HG03159 (cell line): ENCODE data around the gene TARS3.
A peak's percentile ranks its signal among the peaks of the same experiment; 100 is the strongest.
"Not testable (repeated sequence)": the region's sequence is repeated elsewhere in the genome, so short reads cannot be mapped to it uniquely, and the experiment has no call there.

Experiments used
- ATAC-seq: cut with Tn5 transposase; IDR thresholded peaks from one replicate; pipeline ENCODE4 v1.9.1; 2021; ENCODE audit warnings: mild to moderate bottlenecking, moderate library complexity; ENCODE audit not compliant: unreplicated experiment

The TARS3 gene

DNA sequence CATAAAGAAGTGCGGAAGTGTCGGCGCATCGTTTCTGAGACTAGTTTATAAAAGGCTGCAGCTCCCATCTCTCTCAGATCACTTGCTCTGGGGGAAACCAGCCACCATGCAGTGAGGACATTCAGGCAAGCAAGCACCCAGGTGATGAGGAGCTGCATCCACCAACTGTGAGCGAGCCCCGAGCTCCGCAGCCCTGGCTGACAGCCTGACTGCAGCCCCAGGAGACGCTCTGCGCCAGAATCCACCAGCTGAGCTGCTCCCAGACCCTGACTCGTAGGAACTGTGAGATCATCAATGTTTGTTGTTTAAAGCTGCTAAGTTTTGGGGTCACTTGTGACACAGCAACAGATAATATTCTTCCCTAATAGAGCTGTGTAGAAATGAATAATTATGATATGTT, 67.1 kb downstream of the TARS3 start:
- no peak for ATAC-seq

DNA sequence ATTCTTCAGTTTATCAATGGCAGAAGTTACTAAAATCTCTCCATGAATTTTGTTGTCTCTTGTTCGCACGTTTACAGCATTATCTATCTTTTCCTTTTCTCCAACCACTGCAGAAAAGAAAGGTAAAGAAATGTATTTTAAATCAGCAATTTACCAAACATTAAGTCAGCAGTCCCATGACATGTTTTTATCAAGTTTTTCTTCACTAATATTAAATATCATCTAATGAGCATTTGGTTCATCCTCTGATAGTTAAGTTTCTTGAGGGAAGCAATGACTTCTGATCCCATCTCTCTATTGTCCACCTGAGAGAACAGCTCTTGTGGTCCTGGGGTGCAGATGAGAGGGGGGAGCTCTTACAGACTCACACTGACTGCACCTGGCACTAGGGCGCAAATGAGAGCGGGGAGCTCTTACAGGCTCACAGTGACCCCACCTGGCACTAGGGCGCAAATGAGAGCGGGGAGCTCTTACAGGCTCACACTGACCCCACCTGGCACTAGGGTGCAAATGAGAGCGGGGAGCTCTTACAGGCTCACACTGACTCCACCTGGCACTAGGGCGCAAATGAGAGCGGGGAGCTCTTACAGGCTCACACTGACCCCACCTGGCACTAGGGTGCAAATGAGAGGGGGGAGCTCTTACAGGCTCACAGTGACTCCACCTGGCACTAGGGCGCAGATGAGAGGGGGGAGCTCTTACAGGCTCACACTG, 69.5 kb downstream of the TARS3 start:
- ATAC-seq = not testable (repeated sequence)

DNA sequence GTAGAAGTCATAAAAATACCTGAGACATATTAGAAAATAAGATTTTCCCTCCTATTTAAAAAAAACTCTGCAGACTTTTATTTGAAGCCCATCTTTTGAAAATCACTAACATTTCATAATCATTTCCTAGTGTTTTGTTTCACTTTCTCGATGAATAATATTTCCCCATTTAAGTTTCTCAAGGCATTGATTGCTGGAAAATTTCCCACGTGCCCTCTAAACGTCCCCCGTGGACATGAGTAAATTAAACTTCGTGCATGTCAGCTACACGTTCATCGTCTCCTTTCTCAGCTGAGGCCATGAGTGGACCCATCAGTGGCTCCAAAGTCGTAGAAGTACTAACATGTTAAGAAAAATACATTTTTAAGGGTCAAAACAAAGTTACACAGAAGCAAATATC, 70.1 kb downstream of the TARS3 start:
- no peak for ATAC-seq

DNA sequence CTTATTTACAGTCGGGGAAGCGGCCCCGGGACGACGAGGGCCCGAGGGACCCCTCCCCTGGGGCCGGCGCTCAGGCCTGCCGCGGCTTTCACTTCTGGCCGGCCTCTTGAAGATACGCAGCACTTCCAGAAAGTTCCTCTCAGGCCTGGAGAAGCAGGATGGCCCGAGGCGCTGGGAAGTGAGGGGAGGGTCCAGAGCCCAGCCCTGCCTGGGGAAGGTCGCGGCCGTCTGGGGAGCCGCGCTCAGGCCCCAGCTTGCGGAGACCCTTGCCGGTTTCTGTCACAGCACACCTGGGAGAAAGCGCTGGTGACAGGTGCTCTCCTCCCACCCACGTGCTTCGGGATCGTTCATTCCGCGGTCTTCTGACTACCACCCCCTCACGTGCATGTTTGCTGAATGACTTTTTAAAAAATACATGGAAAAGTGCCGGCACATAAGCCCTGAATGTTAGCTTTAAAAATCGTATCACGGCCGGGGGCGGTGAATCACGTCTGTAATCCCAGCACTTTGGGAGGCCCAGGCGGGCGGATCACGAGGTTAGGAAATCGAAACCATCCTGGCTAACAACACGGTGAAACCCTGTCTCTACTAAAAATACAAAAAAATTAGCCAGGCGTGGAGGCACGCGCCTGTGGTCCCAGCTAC, 71.4 kb downstream of the TARS3 start:
- no peak for ATAC-seq

DNA sequence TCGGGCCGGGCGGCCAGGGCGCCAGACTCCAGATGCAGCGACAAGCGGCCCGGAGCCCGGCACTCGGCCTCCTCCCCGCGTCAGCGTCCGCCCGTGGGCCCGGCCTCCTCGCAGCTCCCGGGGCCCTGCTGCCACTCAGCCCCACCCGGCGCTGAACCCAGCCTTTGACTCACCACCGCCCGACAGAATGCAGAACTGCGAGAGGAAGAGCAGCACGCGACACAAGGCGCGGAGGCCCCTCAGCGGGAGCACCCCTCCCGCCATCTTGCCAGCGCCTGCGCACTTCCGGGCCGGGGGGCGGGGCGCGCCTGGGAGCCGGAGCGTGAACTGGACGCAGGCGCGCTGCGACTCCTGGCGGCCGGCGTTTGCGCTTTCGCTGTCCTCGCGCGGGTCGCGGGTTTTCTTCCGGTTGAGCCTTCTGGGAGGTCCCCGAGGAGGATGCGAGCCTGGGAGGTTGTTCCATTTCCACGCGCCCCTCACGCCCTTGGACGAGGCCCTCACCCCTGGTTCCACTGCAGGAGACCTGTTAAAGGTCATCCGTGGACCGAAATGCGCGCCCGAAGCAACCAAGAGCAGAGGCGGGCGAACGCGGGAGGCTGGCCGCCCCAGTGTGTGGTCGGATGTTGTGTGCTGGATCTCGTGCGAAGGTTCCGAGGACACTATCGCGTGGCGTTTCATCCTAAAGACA, 72.0 kb downstream of the TARS3 start, which contains the start of gene TM2D3:
Gene TM2D3, minus strand, starts transcription at position 284 of the 688 bp plus-strand sequence. Its CDS starts 20 bp downstream, at position 264.
- ATAC-seq = peak; percentile 82

DNA sequence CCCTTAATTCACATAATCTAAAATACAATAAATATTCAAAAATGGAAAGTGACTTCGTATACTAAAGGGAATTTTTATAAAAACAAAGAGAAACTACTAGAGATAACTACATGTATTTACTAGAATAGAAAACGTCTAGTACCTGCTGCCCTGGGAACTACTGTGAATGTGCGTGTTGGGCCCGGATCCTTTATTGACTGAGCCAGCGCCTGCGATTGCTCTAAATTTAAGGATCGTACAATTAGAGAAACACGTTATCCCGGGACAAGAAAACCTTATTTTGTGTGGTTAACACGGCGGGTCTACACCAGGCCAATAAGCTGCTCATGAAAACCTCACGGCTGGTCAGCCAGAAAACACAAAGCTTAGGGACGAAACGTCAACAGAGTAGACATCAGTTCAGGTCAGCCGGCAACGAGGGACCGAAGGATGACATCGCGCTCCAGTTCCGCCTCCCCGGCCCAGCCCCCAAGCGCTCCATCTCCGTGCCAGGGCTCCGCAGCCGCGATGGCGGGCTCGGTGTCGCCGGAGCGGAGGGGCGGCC, 72.6 kb downstream of the TARS3 start:
- ATAC-seq = peak; percentile 52

DNA sequence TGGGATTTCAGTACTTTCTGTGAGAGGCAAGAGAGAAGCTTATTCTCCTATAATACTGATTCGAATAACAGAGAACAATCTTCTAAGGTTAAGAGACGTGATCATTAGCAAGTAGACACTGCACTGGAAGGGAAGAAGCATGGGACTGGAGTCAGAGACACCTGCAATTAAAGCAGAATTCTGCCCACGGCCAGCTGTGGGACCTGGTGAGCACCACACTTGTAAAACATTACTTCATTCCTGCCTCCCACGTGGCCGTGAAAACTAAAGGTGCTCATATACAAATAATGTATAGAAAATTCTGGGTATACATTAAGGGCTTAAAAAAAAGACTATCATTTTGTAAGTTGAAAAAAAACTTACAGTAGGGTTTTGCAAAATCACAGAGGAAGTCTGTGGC, 74.1 kb downstream of the TARS3 start:
- no peak for ATAC-seq

DNA sequence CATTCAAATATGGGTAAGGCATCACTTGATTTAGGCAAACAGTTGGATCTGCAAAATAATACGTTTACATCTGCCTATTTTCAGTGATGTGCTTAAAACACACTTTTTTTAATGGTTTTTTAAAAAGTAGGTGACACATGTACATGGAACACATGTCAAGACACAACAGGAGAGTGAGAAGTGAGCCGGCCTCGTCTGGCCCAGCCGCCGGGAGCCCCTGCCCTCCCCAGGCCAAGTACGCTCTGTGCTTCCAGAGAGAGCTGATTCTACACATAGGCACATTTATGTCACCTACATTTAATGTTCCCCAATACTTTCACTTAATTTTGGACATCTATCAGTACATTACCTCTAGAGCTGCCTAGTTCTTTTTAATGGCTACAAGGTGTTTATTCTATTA, 75.9 kb downstream of the TARS3 start:
- ATAC-seq = no peak

DNA sequence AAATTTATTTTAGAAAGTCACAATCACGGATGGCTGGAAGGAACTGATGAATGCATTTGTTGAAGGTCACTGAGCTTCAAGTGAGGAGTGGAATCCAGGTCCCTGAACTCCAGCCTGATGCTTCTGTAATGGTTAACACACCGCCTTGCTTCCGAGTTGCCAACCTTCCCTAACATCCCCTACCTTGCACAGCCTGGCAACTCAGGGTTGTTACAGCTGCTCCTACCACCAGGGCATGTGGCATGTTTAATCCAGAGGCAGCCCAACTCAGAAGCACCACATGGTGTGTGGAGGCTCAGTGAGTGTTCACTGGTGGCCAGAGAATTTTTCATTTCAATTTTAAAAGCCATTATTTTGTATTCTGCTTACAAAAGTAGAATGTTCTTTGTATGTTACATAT, 77.0 kb downstream of the TARS3 start:
- no peak for ATAC-seq

DNA sequence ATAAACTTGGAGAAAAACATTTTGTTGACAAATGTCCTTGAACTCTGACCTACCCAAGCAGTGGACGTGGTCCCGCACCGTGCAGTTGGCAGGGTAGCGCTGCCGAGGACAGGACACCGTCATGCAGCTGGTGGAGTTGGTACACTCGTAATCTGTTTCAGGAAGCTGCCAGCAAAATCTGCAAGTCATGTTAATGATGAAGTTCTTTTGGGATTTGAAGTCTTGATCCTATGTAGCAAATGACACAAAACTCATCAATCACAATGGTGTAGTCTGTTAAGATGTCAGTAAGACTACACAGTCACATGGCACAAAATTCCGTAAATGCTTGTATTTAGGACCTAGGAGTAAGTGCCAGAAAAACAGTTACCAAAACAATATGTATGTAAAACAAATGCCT, 77.6 kb downstream of the TARS3 start:
- no peak for ATAC-seq

DNA sequence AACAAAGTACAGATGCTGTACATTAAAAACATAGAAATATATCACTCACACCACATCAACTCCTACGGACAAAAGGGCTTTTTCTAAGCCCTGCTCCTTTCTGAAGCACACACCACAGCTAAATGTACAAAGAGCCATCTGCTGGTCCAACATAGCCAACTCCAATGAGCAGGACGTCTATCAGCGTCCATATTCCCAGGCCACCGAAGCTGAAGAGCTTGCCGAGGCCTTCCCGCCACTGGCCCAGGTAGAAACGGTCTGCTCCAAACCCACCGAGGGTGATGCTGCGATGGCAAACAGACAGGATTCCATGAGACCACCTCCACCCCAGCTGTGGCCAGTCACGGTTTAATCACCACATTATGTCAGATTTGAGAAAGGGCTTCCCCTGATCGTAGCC, 81.9 kb downstream of the TARS3 start:
- ATAC-seq = no peak

DNA sequence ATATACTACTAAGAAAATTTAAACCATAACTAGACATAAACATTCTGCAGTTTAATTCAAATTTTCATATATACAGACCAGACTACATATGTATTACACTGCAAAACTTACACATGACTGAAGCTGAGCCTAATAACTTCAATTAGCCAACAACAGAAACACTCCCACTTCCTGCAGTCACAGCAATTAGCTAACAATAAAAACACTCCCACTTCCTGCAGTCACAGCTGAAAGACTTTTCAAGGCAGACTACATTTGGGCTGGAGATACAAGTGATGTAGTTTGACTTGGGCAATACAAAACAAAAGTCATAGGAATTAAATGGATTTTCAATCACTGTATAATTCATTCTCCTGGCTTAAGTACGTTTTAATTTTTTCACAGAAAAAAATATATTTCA, 82.4 kb downstream of the TARS3 start:
- ATAC-seq = no peak

DNA sequence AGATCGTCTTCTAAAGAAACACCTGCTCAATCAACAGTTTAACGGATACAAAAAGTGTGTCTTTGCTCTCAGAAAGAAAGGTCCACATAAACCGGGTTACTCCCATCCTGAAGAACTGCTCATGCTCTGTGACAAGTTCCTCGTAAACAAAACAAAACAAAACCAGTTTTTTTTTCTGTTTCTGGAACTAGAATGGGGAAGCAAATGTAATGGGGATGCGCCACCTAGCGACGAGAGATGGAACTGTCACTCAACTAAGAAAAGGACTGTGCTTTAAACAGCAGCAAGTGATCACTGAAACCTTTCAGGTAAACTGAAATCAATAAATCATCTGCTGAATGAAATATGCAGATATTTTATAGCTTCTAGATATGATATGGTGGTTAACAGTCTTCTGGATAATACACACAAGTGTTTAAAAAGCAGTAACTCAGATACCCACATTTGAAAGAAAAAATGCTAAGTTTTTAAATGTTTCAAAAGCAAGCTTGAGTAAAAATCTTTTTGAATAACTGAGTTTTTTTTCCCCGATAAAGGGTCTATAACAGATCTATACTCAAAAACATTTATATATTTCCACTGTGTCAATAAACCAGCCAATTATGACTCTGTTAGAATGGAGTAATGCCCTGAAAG, 83.0 kb downstream of the TARS3 start:
- ATAC-seq = peak; percentile 67

DNA sequence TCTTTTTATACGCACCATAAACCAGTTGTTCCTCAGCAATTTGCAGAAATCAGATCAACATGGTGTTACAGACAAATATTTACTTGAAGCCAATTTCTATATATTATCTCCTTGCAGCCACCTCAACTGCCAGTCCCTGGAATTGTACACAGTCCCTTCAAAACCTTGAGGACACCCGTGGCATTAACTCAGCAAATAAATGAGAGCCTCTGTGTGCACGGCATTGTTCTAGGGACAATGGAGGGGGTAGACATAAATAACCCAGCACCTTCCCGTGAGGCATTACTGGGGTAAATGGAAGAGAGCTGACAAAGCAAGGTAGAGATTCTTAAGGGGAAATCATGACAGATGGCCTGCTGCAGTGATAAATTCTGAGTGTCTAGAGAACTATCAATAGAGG, 84.6 kb downstream of the TARS3 start:
- ATAC-seq = no peak

DNA sequence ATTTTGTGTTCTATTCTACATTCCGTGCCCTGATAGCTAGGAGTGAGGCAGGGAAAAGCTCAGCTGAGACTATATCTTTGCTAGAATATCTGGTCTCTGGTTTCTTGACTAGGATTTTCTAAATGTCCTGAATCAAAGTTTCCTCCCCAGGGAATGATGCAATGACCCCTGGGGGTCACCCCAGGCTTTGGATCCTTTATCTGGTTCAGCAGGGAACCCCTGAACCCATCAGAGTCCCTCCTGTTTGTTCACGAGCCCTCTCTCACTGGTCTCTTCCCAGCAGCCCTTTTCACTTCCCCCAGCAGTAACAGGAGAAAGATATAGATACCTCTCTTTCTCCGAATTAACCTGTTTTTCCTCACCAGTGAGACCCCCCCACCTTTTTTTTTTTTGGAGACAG, 86.4 kb downstream of the TARS3 start:
- no peak for ATAC-seq

DNA sequence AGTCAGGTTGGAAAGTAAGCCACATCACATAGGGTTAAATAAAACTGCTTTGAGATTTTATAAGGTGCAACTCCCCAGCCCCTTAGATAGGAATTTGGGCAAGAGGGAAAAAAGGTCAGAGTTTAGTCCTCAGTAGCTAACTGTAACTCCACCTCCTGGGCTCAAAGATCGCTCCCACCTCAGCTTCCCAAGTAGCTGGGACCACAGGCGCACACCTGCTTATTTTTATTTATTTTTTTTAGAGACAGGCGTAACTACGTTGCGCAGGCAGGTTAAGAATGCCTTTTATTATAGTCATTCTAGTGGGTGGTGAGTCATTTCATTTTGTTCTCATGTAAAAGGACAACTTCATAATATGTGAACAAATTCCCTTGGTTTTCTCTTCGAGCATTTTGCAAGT, 86.8 kb downstream of the TARS3 start:
- ATAC-seq = no peak

DNA sequence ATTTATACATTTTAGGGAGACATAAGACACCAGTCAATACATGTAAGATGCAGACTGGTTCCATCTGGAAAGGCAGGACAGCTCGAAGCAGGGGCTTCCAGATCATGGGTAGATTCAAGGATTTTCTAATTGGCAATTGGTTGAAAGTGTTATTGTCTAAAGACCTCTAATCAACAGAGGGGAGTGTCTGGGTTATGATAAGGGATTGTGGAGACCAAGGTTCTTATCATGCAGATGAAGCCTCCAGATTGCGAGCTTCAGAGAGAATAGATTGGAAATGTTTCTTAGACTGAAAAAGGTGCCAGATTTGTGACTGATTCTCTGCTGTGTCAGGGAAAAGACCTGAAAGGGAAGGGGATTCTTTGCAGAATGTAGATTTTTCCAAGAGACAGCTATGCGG, 87.2 kb downstream of the TARS3 start:
- ATAC-seq = no peak

DNA sequence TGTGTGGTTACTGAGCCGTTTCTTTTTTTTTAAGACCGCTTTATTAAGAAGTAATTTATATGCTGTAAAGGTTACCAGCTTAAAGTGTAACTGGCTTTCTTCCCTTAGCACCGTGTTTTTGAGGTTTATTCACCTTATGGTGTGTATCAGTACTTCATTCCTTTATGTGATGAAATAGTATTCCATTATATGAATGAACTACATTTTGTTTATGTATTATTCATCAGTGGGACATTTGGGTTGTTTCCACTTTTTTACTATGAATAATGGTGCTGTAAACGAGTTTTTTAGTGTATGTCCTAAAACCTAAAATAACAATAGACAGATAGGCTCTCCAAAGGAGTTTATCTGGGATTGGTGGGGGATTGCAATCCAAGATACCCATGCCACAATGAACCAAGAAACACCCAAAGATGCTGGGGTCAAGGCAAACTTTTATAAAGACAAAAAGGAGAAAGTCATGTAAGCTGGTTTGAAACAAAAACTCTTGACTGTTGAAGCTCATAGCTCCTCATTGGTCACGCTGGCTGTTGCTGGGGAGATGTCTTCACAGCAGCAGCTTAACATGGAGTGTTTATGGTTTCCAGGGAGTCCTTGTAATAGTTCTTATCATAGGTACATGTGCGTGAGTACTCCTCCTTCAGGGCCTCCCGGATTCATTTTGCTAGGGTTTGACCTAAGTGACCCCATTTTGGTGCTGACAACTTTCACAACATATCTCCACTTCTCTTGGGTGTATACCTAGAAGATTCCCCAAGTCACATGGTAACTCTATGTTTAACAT, 88.1 kb downstream of the TARS3 start:
- ATAC-seq = no peak

DNA sequence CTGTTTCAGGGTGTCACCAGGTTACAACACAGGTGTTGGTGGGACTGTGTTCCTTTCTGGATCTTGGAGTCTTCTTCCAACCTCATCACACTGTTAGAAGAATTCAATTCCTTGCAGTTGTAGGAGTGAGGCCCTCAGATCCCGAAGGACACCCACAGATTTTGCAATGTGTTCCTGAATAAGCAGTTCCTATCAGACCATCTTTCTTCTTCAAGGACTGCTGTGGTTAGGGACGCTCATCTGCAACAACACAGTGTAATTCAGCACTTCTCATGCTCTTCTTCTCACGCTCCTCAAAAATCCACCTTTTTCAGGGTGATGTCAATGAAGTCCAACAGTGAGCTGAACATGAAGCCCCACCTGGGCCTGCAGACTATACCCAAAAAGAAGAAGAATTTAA, 90.9 kb downstream of the TARS3 start:
- no peak for ATAC-seq

DNA sequence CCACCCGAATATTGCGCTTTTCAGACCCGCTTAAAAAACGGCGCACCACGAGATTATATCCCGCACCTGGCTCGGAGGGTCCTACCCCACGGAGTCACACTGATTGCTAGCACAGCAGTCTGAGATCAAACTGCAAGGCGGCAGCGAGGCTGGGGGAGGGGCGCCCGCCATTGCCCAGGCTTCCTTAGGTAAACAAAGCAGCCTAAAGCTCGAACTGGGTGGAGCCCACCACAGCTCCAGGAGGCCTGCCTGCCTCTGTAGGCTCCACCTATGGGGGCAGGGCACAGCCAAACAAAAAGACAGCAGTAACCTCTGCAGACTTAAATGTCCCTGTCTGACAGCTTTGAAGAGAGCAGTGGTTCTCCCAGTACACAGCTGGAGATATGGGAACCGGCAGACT, 97.5 kb downstream of the TARS3 start:
- ATAC-seq = not testable (repeated sequence)

DNA sequence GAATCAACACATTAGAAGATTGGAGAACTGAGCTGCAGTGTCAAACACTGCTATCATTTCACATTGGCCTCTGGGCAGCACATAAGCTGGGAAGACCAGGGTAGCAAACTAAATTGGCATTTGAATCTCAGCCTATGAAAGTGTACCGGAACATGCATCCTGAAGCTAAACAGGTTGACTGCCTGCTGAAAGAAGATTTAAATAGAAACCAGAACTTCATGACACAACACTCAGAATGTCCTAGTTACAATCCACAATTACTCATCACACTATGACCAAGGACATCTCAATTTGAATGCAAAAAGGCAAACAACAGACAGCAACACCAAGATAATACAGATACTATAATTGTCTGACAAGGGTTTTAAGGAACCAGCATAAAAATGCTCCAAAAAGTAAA, 98.3 kb downstream of the TARS3 start:
- no peak for ATAC-seq
